C4-2B (cell line): ENCODE measurements around the gene APLNR.

Experiments
- ZFX ChIP-seq: fragments of 450-650 bp; IDR thresholded peaks from 2 replicates; pipeline ENCODE4 v1.6.1; 2017
- TF ChIP-seq, protein P1 (sequence below): fragments of 450-650 bp; conservative IDR thresholded peaks from 2 replicates; pipeline ENCODE4 v1.5.1; 2017; ENCODE audit warnings: mild to moderate bottlenecking

DNA sequence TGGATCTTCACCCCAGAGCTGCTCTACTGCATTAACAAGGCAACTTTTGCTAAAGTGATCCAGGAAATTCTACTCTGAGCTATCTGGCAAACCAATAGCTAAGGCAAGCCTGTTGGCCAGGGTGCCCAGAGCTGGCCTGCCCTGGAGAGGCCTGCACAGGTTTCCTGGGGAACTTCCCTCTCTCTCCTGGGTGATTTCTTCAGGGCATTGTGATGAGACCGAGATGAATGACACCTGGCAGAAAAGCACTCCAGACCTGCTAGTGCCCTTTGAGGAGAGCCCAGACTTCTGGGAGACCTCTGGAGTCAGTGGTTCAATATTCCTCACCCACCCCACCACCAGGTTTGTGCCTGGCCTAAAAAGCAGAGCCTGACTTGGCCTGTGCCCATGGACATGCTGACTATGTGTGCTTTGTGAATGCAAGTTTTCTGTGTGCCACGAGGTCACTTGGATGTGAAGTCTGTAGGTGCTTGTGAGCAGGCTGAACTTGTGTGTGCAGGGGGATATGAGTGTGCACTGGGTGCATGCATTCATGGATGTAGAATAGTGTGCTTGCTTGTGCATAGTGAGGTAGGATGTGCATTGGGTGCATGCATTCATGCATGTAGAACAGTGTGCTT, 4.4 kb upstream of the APLNR start:
- TF ChIP-seq, protein P1, sequence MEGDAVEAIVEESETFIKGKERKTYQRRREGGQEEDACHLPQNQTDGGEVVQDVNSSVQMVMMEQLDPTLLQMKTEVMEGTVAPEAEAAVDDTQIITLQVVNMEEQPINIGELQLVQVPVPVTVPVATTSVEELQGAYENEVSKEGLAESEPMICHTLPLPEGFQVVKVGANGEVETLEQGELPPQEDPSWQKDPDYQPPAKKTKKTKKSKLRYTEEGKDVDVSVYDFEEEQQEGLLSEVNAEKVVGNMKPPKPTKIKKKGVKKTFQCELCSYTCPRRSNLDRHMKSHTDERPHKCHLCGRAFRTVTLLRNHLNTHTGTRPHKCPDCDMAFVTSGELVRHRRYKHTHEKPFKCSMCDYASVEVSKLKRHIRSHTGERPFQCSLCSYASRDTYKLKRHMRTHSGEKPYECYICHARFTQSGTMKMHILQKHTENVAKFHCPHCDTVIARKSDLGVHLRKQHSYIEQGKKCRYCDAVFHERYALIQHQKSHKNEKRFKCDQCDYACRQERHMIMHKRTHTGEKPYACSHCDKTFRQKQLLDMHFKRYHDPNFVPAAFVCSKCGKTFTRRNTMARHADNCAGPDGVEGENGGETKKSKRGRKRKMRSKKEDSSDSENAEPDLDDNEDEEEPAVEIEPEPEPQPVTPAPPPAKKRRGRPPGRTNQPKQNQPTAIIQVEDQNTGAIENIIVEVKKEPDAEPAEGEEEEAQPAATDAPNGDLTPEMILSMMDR: no peak
- TF ChIP-seq ZFX: no peak
